NCI-H526 treated with DMSO at 0.1 percent for 48 hours (cell line): Measurements from ENCODE around the gene FSIP1.

ENCODE experiments used
- DNase-seq: peaks from one replicate; lab custom pipeline; 2025; lab: John Stamatoyannopoulos, UW

The FSIP1 gene

DNA sequence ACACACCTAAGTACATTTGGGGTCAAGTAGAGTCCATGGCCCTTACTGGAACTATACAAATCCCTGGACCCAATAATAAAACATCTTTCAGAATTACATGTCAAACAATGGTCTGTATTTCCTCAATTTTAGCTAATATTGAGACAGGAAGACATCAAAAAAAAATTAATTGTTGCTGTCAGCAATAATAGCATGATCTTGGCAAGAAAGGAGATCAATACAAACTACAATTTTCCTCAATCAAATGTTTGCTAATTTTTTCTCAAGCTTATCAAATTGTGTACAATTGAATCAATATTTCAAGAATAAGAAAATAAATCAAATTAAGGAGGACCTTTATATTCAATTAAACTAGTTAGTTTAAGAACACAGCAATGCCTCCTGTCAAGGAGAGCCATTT lies 62.6 kb downstream of the FSIP1 start:
- no peak for DNase-seq

- DNase-seq = no peak
These were observed 63.5 kb downstream of the FSIP1 start for GRCh38 chr15:39719109-39719508.

- DNase-seq = no peak
These were observed 65.5 kb downstream of the FSIP1 start for GRCh38 chr15:39717134-39717533.

DNA sequence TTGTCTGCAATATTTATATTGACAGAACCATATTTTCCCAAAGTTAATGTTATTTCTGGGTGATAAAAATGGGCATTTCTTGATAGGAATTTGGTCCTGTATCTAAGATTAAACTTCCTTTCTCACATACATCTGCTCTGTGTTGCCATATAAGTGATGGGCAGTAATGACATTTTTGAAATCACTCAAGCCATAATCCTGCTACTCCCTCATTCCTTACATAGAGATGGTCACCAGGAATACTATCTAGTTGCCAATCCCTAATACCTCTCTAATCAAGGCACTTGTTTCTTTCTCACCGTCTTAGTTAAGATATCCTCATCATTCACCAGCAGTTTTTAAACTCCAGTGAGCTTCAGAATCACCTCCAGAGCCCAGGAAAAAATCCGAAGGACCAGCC lies 68.4 kb downstream of the FSIP1 start:
- no peak for DNase-seq

DNA sequence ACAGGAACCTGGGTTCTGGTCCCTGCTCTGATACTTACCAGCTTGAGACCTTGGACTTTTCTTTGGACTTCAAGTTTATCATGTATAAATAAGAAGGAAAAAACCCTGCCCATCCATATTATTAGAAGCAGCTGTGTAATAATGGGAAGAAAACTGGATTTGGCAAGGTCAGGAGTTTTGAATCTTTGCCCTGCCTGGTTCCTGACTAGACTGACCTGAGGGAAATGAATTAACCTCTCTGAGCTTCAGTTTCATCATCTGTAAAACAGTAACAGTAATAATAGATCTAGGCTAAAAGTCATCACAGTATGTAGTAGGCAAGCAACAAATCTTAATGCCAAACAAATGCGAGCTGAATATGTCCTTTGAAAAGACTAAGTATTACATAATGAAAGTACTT lies 68.8 kb downstream of the FSIP1 start:
- no peak for DNase-seq

GRCh38 chr15:39710681-39711080 lies 72.0 kb downstream of the FSIP1 start:
- DNase-seq = no peak

DNA sequence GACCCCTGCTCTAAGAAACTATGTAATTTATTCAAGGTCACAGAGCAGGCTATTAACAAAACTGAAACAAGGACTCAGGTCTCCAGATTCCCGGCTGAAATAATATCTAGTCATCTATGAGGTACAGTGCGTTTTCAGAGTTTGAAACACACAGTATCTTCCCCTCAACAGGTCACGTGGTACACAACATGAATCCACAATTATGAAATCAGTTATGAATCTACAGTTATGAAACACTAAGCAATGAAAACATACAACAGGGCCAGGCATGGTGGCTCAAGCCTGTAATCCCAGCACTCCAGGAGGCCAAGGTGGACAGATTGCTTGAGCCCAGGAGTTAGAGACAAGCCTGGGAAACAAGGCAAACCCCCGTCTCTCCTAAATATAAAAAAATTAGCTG lies 72.7 kb downstream of the FSIP1 start:
- DNase-seq = no peak

DNA sequence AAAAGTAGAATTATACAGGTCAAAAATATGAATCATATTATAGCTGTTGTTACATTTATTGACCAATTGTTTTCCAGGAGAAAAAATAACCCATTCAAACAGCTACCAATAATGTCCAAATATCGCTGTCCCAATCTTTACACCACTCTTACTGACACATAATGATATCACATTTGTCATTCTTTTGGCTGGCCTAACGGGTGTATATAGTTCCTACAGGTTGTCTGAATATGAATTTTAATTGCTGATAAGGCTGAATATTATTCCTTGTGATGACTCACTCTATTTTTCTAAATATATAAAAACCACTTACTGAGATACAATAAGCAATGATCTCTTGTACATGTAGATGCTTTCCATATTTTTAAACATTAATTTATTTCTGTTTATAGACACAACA lies 76.4 kb downstream of the FSIP1 start:
- no peak for DNase-seq

GRCh38 chr15:39704689-39705088 lies 78.0 kb downstream of the FSIP1 start:
- DNase-seq = no peak

DNA sequence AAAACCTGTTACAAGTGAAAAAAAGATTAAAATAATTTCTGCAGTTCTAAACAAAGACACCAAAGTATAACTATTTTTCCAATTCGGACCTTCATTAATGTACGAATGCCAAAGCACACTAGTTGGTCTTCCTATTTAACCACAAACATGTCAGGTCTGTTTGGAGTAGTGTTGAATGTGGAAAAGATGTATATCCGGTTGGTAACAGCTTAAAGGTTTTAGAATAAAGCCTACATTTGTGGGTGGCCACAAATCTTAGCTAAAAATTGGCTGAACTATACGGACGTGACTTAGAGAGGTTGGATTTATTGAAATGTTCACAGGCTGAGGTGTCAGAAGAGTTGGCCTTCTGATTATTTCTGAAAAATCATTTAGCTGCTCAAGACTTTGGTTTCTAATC lies 78.4 kb downstream of the FSIP1 start:
- no peak for DNase-seq

DNA sequence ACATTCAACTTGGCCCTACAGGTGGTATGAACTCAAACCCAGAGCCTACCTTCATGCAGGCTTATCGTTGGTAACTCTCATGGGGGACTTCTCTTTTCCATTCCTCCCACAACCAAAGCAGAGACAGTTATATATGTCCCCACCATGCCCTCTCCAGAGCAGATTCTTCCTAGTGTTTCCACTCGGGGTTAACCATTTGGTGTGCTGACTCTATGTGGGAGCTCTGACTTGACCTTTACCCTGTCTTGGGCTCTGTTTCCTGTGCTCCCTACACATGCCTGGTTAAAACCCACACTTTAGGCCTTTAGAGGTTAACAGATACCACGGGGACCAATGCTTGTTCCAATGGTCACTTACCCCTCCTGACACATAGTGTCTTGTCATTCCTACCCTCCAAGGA lies 80.7 kb downstream of the FSIP1 start:
- no peak for DNase-seq

GRCh38 chr15:39700375-39700700 lies 82.3 kb downstream of the FSIP1 start:
- no peak for DNase-seq

GRCh38 chr15:39699516-39700374 lies 82.9 kb downstream of the FSIP1 start:
- DNase-seq = no peak

- no peak for DNase-seq
These were observed 83.9 kb downstream of the FSIP1 start for GRCh38 chr15:39698444-39699390.

GRCh38 chr15:39697509-39697908 lies 85.1 kb downstream of the FSIP1 start:
- no peak for DNase-seq

GRCh38 chr15:39695793-39696192 lies 86.8 kb downstream of the FSIP1 start:
- DNase-seq = no peak

DNA sequence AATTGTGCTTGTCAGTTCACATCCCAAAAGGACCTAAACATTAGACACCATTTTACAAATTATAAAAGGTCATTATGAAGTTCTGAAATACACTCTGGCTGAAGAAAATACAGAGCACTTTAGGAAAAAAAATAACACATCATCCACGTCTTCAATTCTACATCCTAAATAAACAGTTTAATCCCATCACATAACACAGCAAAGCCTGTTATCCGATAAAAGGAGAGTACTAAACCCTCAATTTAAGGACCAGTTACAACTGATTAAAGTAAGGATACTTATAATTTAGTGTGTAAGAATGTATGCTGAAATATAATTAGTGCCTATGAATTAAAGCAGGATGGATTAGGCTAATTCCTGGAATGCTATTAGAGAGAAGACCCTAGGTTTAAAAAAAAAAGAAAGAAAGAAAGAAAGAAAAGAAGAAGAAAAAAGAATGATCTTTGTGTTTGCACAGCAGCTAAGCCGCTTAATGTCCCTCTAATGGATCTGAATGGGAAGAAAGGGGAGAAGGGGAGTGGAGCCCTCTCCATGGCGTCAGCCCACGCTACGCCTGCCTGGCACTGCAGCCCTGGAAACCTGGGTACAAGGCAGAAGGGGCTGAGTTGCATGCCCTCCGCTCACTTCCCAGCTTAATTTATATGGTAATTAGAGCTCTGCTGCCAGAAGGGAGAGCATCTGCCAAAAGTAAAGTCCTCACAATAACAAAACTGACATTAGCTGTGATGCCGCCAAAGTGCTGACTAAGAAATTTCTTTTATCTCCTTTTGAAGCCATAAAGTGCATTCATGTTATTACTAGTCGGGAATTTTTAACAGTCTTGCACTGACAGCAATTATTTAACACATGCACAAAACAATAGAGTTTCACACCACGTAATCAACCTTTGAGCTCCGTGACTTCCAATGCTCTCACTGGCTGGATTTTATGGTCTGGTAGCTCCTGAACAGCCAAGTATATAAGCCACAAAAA lies 90.0 kb downstream of the FSIP1 start:
- peak; percentile 14 for DNase-seq

GRCh38 chr15:39690881-39691634 lies 91.6 kb downstream of the FSIP1 start:
- no peak for DNase-seq

GRCh38 chr15:39687965-39688364 lies 94.7 kb downstream of the FSIP1 start:
- no peak for DNase-seq

DNA sequence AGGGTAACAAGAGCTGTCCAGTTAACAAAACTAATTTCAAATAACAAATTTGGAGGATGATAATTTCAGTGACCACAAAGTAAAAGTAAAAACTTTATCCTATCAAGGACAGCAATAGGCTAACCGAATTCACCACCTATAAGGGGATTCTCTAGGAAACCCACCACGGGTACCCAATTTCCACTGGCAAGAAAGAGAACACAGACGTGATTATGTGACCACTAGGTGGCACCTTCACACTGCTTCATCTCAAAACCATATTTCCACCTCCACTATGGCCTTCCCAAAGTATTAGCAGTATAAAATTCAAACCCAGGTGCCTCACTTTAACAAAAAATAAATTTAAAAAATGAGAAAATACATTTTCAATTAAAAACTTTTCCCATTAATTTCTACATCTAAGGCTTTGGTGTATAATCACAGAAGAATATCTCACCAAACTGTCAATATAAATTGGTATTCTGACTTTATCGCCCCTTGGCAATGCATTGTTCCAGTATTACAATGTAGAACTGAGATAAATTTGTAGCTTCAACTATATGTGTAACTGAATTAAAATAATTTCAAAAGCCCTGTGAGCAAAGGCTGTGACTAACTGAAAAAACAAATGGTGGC lies 96.5 kb downstream of the FSIP1 start:
- peak; percentile 13 for DNase-seq

DNA sequence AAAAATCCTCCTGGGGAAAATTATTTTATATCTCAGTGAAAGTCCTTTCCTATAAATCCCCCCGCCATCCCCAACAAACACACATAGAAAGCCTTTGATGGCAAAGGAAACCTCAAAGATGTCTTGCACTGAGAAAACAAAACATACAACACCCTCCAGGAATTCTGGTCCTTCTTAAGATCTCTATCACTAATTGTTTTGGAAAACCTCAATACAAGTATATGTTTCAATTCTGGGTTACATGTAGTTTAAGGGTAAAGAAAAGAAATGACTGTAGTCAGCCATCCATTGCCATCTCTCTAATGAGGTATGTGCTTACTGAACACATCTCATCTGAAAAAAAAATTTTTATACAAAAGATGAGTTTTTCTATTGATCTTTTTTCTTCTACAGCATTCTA lies 97.3 kb downstream of the FSIP1 start:
- no peak for DNase-seq
